ENCODE results near the gene SNAP29. TPM values are rescaled to one million over a fixed set of nuclear protein-coding genes. Genes with fewer than 3 reads are reported as not detected.

The SNAP29 gene
- total and polyA plus RNA-seq, 9 of the 15 experiments (the other 6 are each of a cell fraction or from before 2014, with no cell fraction given): 19.5 to 250 (median 75.9) TPM

DNA sequence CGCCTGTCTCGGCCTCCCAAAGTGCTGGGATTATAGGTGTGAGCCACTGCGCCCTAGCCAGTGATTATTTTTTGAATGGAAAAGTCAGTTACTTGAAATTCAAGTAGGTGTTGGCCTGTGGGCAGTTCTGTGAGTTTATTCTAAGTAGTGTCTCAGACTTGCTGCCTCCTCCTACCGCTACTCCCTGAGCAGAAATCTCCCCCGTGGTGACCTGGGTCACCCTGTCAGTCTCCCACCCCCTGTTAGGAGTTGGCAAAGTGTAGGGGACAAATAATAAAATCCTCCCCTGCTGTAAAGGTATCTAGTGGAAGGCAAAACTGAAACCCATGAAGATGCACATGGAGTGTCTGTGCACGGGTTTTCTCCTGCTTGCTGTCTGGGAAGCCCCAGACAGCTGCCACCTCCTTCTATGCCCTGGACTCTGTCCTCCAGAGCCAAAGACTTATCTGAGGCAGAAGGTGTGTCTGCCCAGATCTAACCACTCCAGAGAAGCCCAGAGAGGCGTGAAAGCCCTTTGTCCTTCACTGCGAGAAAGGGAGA, 26.3 kb downstream of the SNAP29 start (continued):
- TF ChIP-seq, protein P1, sequence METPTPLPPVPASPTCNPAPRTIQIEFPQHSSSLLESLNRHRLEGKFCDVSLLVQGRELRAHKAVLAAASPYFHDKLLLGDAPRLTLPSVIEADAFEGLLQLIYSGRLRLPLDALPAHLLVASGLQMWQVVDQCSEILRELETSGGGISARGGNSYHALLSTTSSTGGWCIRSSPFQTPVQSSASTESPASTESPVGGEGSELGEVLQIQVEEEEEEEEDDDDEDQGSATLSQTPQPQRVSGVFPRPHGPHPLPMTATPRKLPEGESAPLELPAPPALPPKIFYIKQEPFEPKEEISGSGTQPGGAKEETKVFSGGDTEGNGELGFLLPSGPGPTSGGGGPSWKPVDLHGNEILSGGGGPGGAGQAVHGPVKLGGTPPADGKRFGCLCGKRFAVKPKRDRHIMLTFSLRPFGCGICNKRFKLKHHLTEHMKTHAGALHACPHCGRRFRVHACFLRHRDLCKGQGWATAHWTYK (CRISPR knock-in tag; IDR thresholded peaks at IDR 0.05): no peak
- TF ChIP-seq, protein P2, sequence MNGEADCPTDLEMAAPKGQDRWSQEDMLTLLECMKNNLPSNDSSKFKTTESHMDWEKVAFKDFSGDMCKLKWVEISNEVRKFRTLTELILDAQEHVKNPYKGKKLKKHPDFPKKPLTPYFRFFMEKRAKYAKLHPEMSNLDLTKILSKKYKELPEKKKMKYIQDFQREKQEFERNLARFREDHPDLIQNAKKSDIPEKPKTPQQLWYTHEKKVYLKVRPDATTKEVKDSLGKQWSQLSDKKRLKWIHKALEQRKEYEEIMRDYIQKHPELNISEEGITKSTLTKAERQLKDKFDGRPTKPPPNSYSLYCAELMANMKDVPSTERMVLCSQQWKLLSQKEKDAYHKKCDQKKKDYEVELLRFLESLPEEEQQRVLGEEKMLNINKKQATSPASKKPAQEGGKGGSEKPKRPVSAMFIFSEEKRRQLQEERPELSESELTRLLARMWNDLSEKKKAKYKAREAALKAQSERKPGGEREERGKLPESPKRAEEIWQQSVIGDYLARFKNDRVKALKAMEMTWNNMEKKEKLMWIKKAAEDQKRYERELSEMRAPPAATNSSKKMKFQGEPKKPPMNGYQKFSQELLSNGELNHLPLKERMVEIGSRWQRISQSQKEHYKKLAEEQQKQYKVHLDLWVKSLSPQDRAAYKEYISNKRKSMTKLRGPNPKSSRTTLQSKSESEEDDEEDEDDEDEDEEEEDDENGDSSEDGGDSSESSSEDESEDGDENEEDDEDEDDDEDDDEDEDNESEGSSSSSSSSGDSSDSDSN (IDR thresholded peaks at IDR 0.05; ENCODE audit: borderline replicate concordance in 1 of 2, low read depth in 2 of 2, low read length in 2 of 2): no peak
- no peak for TF ChIP-seq ZNF175 (CRISPR knock-in tag; IDR thresholded peaks at IDR 0.05; ENCODE audit: low read depth)
- TF ChIP-seq, protein P3, sequence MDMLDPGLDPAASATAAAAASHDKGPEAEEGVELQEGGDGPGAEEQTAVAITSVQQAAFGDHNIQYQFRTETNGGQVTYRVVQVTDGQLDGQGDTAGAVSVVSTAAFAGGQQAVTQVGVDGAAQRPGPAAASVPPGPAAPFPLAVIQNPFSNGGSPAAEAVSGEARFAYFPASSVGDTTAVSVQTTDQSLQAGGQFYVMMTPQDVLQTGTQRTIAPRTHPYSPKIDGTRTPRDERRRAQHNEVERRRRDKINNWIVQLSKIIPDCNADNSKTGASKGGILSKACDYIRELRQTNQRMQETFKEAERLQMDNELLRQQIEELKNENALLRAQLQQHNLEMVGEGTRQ (CRISPR knock-in tag; IDR thresholded peaks at IDR 0.05): peak; percentile 12; the same call in 1 of the 2 replicates
- no peak for TF ChIP-seq CC2D1A (IDR thresholded peaks at IDR 0.05)
- TF ChIP-seq ZNF354B (CRISPR knock-in tag; IDR thresholded peaks at IDR 0.05): no peak
- no peak for TF ChIP-seq POLR3G (IDR thresholded peaks at IDR 0.05; ENCODE audit: extremely low read depth, insufficient read length, insufficient replicate concordance)
- TF ChIP-seq BMI1 (IDR thresholded peaks at IDR 0.05; ENCODE audit: low read length): no peak
- no peak for TF ChIP-seq NFE2L1 (tag; IDR thresholded peaks at IDR 0.05; ENCODE audit: borderline replicate concordance, low read depth)
- TF ChIP-seq, protein P4, sequence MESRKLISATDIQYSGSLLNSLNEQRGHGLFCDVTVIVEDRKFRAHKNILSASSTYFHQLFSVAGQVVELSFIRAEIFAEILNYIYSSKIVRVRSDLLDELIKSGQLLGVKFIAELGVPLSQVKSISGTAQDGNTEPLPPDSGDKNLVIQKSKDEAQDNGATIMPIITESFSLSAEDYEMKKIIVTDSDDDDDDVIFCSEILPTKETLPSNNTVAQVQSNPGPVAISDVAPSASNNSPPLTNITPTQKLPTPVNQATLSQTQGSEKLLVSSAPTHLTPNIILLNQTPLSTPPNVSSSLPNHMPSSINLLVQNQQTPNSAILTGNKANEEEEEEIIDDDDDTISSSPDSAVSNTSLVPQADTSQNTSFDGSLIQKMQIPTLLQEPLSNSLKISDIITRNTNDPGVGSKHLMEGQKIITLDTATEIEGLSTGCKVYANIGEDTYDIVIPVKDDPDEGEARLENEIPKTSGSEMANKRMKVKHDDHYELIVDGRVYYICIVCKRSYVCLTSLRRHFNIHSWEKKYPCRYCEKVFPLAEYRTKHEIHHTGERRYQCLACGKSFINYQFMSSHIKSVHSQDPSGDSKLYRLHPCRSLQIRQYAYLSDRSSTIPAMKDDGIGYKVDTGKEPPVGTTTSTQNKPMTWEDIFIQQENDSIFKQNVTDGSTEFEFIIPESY (CRISPR knock-in tag; IDR thresholded peaks at IDR 0.05): no peak
- TF ChIP-seq HOXB6 (CRISPR knock-in tag; IDR thresholded peaks at IDR 0.05; ENCODE audit: borderline replicate concordance): no peak
- TF ChIP-seq HCFC1 (IDR thresholded peaks at IDR 0.05; ENCODE audit: low read depth, low read length): no peak
- TF ChIP-seq, protein P5, sequence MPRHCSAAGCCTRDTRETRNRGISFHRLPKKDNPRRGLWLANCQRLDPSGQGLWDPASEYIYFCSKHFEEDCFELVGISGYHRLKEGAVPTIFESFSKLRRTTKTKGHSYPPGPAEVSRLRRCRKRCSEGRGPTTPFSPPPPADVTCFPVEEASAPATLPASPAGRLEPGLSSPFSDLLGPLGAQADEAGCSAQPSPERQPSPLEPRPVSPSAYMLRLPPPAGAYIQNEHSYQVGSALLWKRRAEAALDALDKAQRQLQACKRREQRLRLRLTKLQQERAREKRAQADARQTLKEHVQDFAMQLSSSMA (CRISPR knock-in tag; IDR thresholded peaks at IDR 0.05): no peak
- TF ChIP-seq, protein P6, sequence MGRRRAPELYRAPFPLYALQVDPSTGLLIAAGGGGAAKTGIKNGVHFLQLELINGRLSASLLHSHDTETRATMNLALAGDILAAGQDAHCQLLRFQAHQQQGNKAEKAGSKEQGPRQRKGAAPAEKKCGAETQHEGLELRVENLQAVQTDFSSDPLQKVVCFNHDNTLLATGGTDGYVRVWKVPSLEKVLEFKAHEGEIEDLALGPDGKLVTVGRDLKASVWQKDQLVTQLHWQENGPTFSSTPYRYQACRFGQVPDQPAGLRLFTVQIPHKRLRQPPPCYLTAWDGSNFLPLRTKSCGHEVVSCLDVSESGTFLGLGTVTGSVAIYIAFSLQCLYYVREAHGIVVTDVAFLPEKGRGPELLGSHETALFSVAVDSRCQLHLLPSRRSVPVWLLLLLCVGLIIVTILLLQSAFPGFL (CRISPR knock-in tag; IDR thresholded peaks at IDR 0.05): no peak
- TF ChIP-seq, protein P7, sequence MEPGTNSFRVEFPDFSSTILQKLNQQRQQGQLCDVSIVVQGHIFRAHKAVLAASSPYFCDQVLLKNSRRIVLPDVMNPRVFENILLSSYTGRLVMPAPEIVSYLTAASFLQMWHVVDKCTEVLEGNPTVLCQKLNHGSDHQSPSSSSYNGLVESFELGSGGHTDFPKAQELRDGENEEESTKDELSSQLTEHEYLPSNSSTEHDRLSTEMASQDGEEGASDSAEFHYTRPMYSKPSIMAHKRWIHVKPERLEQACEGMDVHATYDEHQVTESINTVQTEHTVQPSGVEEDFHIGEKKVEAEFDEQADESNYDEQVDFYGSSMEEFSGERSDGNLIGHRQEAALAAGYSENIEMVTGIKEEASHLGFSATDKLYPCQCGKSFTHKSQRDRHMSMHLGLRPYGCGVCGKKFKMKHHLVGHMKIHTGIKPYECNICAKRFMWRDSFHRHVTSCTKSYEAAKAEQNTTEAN (CRISPR knock-in tag; IDR thresholded peaks at IDR 0.05): no peak
- no peak for TF ChIP-seq PPARD (CRISPR knock-in tag; IDR thresholded peaks at IDR 0.05)
- TF ChIP-seq ZNF282 (CRISPR knock-in tag; IDR thresholded peaks at IDR 0.05): no peak
